GM19468 (cell line): ENCODE measurements around the gene NIPAL4.
A peak's percentile ranks its signal among the peaks of the same experiment; 100 is the strongest.
"Not testable (repeated sequence)": the region's sequence is repeated elsewhere in the genome, so short reads cannot be mapped to it uniquely, and the experiment has no call there.

Experiments used
- ATAC-seq: cut with Tn5 transposase; IDR thresholded peaks from one replicate; pipeline ENCODE4 v1.9.1; 2021; ENCODE audit warnings: mild to moderate bottlenecking, moderate library complexity, moderate number of reproducible peaks; ENCODE audit not compliant: unreplicated experiment; ENCODE audit errors: extremely low read depth

Gene NIPAL4

DNA sequence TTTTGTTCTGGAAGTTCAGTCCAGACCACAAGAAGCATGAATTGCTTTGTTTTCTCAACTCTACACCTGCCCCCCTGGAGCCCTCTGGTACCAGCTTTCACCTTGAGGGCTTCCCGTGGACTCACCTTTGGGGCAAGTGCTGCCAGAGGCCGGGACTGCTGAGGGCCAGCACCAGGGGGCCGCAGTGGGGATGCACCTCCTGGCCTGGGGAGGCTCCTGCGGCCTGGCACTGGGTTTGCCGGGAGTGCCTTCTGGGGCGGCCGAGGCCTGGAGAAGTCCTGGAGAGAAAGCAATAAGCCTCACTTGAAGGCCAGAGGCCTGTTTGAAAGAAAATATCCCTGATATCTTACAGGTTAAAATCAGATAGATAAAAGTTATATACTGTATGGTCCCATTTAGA, 21.7 kb downstream of the NIPAL4 start:
- no peak for ATAC-seq

DNA sequence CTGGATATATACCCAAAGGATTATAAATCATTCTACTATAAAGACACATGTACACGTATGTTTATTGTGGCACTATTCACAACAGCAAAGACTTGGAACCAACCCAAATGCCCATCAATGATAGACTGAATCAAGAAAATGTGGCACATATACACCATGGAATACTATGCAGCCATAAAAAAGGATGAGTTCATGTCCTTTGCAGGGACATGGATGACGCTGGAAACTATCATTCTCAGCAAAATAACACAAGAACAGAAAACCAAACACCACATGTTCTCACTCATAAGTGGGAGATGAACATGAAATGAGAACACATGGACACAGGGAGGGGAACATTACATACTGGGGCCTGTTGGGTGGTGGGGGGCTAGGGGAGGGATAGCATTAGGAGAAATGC, 22.7 kb downstream of the NIPAL4 start:
- not testable (repeated sequence) for ATAC-seq

DNA sequence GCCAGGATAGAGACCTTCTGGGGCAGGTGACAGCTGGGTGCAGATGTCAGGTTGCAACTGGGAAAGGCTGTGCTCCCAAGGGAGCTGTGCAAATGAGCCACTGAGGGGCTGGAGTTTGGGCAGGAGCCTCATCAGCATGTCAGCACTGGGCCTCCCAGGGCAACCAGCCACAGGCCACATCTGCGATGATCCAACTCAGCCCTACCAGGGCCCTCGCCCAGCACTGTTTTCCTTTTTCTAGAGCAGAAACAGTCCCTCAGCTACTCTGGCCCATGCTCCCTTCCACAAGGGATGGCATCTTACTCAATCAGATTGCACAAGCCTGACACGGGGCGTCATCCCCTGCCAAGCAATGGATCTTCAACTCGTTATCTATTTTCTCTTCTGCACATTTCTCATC, 24.8 kb downstream of the NIPAL4 start:
- no peak for ATAC-seq

DNA sequence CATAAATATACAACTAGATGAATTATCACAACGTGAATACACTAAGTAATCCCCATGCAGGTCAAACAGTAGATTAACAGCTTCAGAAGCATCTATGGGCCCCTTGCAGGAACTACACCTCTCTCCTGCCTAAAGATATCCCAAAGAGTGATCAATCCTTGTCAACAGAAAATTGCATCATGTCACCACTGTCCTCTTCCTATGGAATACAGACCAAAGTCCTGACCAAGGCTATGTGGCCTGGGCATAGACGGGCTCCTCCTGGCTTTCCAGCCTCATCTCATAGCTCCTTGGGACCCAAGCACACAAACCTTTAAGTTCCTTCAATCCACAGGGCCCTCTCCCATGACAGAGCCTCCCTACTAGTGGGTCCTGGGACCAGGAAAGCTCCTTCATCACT, 25.3 kb downstream of the NIPAL4 start:
- ATAC-seq, result no peak

DNA sequence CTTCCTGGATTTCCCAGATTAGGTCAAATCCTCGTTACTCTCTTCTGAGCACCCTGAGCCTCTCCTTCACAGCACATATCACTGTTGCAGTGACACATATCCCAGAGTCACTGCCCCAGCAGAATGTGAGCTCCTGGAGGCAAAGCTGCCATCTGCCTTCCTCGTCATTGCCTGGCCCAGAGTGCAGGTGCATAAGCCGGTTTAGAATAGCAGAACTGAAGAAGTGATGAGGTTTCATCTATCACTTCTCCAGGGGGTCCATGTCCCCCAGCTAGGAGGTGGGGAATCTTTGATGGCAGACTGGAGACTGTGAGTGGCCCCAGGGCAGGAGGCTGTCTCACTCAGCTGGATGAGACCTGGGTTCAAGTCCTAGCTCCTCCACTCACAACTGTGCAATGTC, 25.8 kb downstream of the NIPAL4 start:
- no peak for ATAC-seq

DNA sequence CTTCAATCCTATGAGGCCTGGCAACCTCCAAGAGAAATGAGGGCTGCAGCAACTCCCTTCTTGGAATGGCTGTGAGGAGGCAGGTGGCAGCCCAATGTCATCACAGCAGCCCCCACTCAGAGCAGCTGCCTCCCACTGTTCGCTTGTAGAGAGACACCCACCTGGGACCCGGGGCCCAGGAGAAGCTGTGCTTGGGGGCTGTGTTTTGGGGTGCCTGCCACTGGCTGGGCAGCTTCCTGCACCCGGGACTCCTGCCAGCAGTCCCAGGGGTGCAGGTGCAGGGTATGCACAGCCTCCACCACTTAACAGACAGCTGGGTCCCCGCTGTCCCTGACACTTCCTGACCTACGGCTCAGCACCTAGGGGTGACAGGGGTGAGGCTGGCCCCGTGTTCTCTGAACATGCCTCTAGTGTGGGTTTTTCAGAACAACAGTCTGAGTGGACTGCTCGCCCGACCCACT, 26.2 kb downstream of the NIPAL4 start:
- ATAC-seq, result no peak

DNA sequence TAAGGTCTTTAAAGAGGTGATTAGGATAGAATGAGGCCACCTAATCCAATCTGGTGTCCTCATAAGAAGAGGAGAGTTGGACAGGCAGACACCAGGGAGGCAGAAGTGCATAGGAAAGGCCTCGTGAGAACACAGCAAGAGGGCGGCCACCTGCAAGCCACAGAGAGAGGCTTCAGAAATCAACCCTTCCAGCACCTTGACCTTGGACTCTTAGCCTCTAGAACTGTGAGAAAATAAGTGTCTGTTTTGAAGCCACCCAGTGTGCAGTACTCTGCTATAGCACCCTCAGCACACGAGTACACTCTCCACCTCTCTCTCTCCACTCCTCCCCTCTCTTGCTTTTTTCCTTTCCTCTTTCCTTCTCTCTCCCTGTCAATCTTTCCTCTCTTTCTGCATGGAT, 26.8 kb downstream of the NIPAL4 start:
- no peak for ATAC-seq

DNA sequence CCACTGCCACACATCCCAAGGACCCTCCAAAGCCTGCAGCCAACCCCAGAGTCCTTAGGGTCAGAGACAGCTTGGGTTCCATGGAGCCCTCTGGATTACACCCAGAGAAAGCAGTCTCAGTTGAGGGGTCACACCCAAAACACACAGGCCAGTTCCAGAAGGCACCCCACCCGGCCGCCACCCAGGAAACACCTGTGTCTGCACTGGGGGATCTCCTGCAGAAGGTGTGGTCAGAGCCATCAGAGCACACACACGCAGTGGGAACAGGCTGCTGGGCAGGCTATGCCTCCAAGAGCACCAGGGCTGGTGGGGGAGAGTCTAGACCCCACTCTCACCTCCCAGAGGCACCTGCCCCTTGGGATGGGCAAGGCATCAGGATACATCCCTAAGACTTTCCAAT, 27.3 kb downstream of the NIPAL4 start:
- no peak for ATAC-seq

DNA sequence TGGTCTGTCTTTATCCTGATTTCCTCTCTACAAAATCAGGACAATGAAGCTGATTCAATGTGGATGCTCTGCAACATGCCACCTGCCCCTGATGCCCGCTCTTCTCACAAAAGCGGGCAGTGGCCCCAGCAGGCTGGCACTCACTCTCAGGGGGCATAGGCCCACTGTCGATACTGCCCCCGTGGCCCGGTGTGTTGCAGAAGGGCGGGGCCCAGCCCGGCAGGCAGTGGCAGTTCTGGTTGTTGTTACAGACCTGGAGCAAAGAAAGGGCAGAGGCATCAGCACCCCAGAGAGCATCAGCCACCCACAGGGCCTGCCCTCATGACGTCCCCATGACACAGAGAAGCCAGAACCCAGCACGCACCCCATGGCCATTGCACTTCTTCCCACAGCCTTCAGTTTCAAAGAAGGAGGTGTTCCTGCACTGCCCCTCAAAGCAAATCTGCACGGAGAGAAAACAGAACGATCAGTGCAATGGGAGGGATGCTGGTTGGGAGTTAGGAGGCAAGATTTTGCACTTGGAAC, 31.5 kb downstream of the NIPAL4 start:
- ATAC-seq, result no peak

DNA sequence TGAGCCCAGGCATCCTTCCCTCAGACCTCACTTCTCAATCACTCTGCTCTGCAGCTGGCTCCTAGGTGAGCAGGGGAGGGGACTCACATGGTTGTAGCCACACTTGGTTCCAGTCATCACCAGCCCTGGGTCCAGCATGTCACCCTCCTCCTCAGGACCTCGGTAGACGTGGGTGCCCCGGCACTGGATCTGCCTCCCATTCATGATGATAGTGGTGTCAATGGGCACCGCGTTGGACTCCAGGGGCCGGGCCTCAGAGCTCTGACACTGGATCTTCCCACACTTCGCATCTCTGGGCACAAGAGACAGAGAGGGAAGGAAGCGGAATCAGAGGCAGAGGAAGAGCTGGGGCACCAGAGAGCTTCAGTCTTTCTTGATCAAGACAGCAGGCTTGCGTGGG, 32.9 kb downstream of the NIPAL4 start:
- no peak for ATAC-seq

DNA sequence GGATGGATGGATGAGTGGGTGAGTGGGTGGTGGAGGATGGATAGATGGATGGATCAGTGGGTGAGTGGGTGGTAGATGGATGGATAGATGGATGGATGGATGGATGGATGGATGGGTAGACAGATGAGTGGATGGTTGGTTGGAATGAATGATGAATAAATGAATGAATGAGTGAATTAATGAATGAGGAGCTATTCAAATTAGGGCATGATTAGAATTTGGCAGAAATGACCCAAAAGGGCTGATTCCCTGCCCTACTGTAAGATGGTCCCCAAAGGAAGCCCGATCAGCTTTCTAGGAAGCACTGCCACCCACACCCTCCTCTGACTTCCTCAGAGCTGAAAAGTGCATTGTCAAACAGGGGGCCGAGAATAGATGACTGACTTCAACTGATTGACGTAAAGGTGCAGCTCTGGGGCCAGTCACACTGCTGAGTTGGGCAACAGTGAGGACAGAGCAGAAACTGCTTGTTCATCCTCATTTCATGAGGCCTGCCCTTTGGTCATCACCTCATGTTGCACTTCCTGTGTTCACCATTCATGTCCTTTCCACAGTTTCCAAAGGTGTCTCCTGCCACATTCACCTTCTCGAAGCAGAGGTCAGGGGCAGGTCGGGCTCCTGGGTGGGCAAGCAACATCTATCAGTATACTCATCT, 34.3 kb downstream of the NIPAL4 start:
- no peak for ATAC-seq

DNA sequence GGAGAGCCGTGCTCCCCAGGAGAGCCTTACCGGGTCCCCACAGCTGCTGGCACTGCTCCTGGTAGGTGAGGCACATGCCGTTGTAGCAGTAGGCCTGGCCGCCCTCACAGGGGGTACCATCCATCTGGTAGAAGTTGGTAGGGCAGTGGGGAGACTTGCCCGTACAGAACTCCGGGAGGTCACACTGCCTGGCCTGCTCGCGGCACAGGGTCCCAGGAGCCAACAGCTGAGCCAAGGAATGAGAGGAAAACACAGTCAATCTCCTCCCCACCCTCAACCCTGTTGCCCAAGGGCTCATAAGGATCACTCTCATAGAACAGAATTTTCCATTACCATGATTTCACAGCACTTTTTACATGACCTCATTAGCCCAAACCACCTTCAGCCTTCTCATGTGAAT, 36.9 kb downstream of the NIPAL4 start:
- no peak for ATAC-seq

DNA sequence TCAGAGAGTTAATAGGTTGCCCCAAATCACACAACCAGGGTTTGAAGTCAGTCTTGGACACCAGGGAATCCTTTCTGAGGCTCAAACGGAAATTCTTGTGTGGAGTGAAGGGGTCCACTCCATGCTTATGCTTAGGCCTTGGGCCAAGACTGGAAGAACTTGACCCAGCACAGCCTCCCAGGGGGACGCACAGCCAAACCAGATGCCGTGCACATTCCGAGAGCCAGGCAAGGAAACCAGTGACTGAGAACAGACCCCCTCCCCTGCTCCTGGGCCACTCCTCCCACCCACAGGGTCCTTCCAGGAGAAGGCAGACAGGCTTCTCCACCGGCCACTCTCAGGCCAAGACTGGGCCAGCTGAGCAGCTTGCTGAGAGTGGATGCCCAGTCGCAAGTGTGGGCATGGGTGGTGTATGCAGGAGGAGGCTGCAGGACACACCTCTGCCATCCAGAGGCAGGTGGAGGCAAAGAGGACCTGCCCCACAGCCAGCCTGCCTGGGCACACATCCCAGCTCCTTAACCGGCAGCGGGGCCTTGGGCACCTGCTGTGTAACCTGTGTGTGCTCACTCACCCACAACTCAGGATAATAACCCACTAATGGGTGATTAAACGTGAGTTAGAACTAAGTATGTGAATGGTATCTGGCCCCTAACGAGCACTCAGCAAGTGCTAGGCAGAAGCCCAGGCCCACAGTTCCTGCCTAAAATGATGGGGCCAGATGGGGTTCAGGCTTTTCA, 38.0 kb downstream of the NIPAL4 start:
- ATAC-seq, result no peak

DNA sequence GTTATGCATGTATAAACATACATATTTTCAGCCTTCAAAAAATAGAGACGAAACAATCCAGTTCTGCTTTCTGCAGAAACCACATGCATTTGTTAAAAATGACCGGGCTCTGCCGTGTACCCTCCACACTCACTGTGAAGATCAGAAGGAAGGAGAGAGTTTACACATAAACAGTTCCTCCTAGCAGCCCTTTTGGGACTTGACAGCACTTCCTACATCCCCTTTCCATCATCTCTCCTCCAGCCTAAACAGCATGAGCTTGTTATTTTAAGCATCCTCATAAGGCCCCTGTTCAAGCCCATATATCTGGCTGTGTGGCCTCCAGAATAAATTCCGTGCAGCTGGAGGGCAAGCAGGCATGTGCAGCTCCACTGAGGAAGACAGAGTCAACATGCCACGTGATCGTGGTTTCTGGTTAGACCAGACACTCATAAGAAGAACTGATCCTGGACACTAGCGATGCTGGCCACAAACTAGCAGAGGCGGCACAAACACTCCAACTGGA, 42.2 kb downstream of the NIPAL4 start:
- ATAC-seq, result peak; percentile 74

DNA sequence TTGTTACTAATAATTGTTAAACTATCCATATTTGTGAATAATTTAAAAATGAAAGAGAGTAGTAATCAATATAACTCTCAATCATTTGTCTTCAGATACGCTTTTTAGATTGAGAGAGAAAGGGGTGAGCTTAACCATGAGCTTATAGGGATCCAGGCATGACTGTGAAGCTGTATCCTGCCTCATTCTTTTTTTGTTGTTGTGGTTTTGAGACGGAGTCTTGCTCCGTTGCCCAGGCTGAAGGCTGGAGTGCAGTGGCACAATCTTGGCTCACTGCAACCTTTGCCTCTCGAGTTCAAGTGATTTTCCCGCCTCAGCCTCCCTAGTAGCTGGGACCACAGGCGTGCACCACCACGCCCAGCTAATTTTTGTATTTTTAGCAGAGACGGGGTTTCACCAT, 44.0 kb downstream of the NIPAL4 start:
- ATAC-seq, result no peak

DNA sequence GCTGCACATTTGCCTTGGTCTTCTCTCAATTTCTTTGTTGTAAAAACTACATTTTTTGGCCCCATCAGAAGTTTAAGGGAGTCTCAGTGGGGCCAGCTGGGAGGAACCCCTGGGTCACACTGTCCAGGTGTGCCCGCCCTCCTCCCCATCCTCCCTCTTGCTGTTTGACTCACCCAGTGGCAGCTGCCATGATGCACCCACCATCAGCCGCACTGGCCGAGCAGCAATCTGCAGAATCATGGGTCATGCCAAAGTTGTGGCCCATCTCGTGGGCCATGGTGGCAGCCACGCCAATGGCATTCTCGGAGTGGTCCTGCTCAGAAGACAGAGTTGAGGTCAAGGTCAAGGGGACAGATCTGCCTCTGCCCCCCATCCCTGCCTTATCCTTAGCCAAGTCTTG, 45.5 kb downstream of the NIPAL4 start:
- ATAC-seq, result no peak

DNA sequence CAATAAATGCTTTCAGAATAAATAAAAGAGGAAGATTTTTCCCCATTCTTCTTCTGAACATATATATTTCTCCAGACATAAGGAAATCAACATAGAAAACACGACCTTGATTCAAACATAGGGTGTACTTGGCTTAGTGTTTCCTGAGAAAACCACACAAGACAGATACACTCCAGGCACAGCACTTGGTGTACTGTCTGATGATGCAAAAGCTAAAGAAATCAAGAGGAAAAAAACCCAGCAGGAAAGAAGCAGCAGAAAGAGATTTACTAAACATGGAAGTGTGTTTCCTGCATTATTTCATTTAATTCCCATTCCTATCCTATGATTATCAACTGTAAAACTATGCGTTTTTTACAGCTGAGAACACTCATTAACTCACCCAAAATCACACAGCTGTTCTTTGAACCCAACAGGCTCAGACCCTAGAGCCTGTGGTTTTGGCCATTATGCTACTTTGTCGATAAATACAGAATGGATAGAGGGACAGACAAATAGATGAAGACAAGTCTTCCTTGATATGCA, 46.1 kb downstream of the NIPAL4 start:
- no peak for ATAC-seq

DNA sequence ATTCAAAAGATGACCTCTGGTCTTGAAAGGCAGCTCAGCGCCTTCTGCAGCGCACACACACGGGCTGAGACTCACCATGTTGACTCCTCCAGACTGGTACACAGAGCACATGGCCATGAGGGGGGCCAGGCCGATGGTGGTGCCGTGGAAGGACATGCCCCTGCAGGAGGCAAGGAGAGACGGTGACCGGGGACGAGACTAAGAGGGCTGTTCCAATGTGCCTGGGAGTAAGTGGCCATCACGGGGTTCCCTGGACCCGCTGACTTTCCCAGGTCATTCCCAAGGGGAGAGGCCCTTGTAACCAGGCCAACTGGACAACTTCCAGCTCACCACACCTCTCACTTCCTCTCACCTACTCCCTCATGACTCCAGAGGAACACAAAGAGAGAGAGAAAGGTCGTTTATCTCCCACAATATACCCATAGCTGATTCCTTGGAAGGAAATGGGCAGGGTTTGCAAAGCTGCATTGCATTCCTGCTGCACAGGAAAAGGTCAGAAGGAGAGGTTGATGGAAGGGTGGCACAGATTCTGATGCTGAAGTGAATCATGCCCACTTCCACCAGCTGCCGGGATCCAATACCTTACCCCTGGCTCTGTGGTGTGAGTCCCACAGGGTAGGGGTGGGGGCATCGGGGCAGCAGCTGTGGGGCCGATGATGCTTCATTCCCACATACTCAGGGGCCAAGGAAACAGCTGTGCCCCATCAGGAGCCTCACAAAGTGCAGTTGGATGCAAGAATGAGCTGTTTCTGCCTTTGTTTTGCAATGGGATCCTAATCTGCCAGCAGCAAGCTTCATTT, 47.2 kb downstream of the NIPAL4 start:
- ATAC-seq, result no peak

DNA sequence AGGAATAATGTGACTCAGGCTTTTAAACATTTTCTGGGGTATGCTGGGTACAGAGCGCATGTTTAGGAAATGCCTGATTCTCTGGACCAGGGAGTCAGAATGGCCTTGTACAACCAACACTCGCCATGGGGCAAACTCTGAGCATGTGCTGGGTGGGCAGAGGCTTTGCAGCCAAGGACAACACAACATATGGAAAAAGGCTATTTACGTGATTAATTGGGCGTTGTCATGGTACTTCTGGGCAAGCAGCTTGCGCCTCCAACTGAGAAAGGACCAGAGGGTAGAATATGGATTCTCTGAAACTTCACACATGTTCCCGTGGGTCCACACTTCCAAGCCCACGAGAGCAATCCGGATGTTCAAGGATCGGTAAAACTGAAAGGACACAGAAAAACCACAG, 49.1 kb downstream of the NIPAL4 start:
- ATAC-seq, result no peak

DNA sequence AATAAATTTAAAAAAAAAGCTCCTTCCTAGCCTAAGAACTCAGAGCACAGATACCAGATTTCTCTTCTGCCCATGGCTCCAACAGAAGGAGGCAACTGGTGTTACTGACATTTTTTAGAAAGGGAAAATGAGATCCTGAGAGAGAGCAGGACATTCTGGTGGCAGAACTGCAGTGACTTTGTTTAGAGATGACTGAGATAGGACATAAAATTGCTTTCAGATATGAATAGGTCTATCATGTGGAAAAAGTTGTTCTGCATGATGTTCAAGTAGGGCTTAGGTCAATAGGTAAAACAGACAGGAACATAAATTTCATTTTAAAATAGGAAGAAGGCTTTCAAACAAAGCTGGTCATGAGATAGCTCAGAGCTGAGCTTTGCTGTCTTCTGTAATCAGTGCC, 49.6 kb downstream of the NIPAL4 start:
- ATAC-seq, result peak; percentile 59

DNA sequence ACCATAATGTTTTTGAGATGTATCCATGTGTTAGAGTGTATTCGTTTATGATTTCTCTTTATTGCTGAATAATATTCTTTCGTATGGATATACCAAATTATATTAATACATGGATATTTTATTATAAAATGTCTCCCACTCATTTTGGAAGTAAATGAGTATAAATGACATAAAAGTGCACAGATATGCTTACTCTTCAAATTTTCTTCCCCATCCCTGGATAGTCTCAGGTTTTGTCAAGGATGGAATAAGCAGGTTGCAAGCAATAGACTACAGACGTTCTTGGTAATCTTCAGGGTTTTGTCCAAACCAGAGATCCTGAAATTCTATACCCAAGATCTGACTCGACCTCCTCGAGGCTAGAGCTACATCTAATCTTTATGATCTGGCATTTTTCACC, 50.7 kb downstream of the NIPAL4 start:
- ATAC-seq, result no peak
